ENCODE results near the gene PKP1.

PKP1 gene

DNA sequence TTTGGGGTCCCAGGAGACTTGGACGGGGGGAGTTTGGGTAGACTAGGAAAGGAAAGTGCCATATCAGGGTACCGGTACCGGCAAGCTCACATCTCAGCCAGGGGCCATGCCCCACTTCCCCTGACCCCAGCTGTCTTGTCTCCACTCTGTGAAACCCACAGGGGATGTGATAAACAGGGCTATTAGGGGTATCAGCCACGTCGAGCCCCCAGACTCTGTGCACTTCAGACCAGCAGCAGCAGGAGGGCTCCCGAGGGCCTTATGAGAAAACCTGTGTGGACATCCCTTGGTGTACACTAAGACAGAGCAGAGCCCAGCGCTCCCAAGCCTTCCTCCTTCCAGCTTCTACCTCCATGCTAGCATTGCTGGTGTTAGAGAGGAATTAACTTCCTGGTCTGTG is 47.9 kb downstream of the PKP1 start:
- DNase-seq: no peak

DNA sequence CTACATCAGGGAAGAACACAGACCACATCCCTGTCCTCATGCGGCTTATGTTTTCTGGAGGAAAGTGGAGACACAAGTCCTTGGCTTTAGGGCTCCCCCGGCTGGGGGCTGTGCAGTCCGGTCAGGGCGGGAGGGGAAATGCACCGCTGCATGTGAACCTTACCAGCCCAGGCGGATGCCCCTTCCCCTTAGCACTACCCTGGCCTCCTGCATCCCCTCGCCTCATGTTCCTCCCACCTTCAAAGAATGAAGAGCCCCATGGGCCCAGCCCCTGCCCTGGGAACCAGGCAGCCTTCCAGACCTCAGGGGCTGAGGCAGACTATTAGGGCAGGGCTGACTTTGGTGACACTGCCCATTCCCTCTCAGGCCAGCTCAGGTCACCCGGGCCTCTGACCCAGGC is 48.7 kb downstream of the PKP1 start:
- no peak for DNase-seq

DNA sequence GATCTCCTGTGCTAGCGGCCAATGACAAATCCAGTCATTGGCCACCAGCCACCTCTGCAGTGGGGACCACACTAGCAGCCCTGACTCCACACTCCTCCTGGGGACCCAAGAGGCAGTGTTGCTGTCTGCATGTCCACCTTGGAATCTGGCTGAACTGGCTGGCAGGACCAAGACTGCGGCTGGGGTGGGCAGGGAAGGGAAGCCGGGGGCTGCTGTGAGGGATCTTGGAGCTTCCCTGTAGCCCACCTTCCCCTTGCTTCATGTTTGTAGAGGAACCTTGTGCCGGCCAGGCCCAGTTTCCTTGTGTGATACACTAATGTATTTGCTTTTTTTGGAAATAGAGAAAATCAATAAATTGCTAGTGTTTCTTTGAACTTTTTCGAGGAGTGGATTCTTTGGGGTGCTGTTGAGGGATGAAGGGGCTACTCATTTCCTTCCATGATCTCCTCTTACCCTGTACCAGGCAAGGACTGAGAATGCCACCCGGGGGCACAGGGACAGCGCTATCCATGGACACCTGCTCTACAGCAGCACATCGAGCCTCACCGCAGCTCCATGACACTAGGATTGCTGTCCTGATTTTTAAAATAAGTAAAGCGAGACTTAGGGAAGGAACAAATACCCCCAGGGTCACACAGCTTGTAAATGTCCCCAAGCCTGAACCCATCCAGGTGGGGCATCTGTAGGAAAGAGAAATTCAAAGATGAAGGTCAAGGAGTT is 49.5 kb downstream of the PKP1 start:
- no peak for DNase-seq

DNA sequence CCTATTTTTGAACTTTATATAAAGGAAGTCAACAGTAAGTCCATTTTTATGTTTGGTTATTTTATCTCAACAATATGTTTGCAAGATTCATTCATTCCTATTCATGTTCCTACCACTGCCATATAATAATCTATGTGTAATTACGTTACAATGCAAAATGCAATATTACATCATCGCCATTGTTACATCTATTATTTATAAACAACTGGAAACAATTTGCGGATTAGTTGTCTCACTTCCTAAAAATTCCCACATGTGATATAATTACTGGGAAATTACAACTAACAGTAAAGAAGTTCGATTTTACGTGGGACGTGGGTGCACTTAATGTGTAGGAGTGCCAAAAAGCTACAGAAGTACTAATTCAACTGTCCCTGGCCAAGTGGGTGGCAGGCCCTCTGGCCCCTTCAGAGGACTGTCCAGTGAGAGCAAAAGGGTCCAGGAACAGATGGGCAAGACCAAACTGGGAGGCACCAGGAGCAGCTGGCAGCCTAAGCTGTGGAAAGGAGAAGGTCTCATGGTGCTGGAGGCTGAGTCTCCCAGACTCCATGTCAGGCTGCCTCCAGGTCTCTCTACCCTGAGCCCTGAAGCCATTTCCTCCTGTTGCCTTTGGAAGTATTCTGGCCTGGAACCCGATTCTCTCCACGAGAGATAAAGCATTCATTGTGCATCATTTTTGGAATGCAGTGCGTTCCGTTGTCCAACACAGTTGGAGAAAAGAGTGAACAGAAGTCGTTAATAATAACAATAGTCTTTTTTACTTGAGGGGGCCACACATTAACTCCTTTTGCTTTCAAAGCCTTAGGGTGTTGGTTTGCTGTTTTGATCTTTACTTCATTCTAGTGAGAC is 51.2 kb downstream of the PKP1 start:
- no peak for DNase-seq

DNA sequence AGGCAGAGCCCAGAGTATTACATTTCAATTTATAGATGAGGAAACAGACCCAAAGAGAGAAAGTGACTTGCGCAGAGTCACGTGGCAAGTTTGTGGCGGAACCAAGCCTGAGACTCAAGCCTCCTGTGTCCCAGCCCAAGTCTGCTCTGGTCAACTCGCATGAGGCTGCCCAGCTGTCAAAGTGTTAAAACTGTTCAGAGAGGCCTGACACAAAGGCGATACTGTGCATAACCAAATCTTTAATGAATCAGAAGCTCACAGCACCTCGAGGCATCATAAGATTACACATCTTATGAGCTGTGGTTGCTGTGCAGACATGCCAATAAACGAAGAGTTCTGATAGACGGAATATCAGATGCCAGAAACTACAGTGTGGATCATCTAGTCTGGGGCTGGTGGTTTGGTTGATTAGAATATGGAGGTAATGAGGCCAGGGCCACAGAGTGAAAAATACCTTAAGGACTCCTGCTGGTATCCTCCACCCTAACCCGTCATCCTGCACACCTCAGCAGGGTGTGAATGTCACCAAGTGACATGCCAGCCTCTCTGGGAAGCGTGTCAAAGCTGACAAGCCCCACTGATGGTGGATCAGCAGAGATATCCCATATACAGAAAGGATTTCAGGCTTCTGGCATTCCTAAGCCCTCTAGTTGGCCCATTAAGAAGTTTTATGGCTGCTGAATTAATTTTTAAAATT is 52.0 kb downstream of the PKP1 start:
- no peak for DNase-seq

DNA sequence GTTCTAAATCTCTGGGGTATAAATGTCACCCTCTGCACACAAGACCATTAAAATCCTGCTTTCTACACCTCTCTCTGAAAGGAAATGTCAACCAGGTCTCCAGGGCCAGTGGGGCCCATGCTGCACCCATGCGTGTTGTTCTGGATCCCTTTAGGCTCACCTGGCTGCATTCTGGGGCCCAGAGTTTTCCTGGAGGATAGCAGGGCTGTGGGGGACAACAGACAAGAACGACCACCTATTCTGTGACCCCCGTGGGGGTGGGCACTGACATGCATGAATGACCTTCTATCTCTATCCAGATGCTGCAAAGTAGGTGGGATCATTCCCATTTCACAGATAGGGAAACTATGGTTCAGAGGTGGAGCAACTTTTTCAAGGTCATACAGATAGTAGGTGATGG is 52.6 kb downstream of the PKP1 start:
- DNase-seq: no peak

DNA sequence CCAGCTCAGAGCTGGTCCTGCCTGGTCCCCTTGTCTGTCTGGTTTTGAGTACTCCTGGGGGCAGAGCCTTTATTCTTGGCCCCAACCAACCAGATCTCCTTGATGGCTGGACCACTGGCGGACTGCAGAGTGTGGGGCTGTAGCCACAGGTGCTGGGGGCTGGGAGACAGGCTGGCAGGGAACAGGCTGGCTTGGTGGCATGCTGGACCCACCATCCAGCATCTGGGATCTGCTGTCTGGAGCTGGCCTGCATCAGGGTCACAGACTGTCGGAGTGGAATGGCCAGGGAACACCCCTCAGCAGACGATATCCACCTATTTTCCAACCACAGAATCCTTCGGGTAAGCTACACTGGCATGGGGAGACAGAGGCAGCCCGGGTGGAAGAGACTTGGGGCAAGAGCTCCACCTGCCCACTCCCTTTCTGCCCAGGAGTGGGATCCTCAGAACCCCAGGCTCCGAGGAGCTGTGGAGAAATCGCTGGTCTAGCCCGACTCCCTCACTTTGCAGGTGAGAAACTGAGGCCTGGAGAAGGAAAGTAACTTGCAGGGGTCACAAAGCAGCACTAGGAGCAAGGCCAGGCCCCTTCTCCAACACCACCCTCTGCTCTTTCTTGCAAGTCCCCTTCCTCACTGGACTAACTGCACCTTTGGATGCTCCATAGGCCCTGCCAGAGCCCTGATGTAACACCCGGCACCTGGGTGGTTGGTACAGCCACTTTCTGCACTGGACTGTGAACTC is 53.6 kb downstream of the PKP1 start:
- DNase-seq: no peak

DNA sequence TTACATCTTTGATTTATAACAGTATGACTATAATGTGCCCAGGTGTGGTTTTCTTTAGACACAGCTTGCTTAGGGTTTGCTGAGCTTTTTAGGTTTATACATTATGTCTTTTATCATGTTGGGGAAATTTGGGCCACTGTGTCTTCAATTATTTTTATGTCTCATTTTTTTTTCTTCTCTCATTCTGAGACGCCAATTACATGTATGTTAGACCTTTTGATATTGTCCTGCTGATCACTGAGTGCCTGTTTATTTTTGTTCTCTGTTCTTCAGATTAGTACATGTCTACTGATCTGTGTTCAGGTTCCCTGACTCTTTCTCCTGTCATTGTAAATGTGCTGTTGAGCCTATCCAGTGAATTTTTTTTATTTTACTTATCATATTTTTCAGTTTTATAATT is 58.1 kb downstream of the PKP1 start:
- no peak for DNase-seq

DNA sequence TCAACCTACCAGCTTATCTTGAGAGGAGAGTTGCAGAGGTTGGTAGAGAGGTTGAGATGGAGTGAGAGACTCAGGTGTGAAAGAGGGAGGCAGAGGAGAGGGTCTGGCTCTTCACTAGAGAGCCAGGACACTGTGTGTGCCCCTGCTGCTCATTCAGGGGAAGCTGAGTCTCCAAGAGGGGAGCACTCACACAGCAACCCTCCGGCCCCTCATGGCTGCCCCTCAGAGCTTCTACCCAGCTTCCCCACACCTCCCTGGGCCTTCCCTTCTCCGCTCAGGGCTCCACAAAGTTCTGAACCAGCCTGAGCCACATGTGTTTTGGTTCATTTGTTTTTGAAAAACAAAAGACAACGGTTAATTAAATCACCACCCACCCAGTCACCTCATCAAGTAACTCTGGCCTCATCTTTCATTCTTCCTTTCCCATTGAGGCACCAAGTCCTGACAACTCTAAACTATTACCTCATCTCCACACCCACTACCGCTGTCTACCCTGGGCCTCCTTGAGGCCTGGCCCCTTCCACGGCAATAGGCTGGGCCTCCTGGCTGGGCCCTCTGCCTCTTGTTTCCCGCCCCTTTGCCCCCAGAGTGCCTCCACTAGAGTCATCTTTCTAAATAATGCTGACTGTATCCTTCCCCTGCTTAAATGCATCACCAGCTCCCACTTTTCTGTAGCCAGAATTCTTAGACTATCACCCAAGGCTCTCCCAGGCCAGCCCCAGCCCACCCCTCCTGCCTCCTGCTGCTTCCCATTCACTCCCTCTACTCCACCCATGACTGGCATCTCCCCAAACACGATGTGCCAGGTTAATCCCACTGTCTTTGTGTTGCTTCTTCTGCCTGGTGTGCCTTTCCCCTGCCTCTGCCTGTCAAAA is 61.1 kb downstream of the PKP1 start:
- DNase-seq: no peak

DNA sequence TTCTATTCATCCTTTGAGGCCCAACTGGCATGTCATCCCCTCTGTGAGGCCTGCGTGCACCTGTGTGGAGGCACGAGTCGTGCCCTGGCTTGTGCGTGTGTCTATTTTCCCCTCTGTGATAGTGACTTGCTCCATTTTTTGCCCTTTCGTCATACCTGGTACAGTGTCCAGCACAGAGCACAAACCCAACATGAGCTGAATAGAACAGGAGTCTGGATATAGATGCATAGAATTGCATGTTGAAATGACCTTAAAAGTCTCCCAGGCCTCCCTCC is 61.7 kb downstream of the PKP1 start:
- DNase-seq: no peak

DNA sequence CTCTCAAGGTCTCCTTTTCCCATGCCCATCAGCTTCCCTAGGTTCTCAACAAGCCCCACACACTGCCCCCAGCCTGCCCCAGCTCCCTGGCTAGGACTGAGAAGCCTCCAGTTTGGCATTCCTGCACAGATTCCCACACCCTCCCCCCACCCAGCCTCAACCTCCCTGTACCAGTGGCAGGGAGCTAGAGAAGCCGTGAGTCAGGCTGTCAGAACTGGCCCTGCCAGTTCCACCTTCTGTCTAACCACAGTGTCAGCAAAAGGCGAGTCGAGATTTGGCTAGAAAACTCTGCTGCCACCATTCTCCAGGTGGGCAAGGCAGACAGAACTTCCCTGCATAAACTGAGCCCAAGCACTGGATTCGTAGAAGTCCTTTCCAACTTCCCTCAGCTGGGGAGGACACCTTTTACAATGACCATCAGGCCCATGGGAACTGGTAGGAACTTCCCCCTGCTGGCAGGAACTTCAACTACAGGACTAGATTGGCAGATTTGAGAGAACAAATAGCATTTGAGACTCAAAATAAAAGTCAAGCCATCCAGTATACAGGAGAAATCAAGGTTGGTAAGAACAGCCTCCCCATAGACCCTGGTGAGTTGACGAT is 63.1 kb downstream of the PKP1 start:
- DNase-seq: no peak

DNA sequence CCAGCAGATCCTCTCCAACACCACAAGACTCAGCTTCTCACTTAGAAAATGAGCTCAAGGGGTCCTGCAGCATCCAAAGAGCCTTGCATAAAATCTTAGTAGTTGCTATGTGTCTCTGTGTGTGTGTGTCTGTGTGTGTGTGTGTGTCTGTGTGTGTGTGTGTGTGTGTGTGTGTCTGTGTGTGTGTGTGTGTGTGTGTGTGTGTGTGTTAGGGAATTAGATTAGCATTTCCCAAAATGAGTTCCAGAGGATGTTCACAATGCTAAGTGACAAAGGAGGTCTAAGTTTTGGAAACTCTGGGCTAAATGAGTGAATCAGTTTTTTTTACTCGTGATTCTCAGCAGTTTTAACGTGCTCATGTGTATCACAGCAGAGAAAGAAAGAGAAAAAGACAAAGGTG is 63.7 kb downstream of the PKP1 start:
- DNase-seq: no peak

DNA sequence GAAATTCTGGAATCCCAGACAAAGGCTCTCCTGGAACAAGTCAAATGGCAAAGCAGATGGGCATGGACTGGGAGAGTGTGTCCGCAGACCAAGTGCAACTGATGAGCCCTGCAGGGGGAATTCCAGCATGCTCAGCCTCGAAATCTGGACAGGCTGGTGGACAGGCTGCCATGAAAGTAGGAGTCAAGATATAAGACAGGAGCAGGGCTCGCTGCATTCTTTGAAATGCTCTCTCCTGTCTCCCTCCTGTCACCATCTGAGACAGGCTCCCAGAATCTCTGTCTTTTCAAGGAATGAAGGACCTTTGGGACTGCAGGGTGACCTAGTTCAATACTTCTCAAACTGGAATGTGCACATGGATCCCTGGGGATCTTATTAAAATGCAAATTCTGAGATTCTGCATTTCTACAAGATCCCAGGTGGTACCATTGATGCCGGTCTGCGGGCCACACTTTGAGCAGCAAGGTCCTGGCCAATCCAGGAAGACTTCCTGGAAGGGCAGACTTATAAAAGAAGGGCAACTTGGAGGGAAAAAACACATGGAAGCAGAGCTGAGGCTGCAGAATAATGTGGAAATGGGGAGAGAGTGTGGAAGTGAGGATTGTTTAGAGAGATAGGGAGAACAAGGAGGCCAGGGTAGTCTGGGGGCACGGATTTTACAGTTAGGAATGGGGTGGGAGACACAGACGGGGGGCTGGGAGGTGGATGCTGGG is 64.3 kb downstream of the PKP1 start:
- no peak for DNase-seq

DNA sequence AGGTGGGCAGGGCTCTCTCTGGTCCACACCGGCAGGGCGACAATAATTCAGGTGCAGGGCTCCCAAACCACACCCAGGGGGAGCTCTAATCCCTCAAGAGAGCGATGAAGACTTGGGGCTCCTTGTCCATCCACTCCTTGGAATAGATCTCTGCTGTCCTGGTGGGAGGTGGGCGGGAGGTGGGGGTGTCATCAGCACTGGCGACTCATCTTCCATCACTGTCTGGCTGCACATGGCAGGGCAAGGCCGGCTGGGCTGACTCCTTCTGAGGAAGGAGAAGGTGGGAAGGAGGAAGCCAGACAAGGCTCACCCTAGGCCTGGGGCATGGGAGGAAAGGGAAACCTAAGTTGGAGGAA is 64.9 kb downstream of the PKP1 start:
- DNase-seq: peak; percentile 2

DNA sequence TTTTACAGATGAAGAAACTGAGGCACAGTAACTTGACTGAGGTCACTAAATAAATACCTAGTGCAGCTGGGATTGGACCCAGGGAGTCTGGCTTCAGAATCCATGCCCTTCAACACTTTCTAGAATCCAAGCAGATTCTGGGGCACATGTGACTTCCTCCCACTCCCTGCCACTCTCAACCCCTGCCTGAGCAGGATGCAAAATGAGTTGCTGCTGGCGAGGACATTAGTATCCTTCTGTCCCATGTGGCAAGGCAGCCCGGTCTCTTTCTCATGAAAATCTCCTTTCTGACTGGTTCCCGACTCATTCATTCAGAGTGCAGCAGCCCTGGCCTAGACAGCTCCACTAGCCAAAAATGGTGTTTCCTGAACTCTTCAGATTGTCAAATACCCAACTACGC is 65.8 kb downstream of the PKP1 start:
- DNase-seq: no peak

DNA sequence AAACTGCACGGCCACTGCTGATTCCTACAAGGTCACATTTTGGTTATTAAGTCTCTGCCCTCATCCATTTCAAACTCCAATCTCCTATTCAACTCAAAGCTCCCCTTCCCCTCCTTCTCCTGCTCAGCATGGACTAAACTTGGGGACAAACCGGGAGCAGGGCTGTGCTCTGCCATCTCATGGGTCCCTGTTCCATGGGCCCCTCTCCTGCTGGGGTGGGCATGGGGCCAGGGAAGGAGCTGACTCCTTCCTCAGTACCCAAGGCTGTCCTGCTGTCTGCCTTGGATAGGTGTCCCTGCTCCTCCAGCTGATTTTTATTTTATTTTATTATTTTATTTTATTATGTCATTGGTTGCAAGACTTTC is 67.0 kb downstream of the PKP1 start:
- no peak for DNase-seq

DNA sequence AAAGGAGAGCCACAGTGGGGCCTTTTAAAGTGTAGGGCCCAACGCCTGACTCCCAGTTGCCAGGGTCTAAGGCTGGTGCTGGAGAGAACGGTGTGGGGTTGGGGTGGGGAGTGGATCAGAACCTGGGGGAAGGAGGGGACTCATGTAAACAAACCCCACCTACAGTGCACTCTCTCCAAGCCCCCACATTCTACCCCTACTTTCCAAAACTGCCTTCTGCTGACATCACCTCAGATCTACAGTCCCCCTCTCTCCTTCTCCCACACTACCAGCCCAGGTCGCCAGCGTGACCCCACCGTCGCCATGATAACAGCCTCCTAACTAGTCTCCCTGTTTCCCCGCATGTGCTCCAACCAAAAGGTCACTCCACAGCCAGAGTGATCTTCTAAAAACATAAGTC is 67.6 kb downstream of the PKP1 start:
- no peak for DNase-seq

DNA sequence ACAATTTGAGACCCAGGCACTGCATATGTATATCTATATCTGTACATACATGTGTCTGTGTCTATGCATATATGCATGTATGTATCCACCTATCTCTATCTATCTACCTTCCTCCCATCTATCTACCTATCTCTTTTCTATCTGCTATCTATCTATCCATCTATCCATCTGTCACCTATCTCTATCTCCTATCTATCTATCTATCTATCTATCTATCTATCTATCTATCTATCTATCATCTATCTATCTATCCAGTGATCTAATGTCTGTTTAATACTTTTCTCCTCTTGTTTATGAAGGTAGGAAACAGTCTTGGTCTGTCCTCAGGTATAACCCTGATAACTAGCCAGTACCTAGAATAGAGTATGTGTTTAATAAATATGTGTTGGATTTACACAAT is 68.3 kb downstream of the PKP1 start:
- DNase-seq: no peak

DNA sequence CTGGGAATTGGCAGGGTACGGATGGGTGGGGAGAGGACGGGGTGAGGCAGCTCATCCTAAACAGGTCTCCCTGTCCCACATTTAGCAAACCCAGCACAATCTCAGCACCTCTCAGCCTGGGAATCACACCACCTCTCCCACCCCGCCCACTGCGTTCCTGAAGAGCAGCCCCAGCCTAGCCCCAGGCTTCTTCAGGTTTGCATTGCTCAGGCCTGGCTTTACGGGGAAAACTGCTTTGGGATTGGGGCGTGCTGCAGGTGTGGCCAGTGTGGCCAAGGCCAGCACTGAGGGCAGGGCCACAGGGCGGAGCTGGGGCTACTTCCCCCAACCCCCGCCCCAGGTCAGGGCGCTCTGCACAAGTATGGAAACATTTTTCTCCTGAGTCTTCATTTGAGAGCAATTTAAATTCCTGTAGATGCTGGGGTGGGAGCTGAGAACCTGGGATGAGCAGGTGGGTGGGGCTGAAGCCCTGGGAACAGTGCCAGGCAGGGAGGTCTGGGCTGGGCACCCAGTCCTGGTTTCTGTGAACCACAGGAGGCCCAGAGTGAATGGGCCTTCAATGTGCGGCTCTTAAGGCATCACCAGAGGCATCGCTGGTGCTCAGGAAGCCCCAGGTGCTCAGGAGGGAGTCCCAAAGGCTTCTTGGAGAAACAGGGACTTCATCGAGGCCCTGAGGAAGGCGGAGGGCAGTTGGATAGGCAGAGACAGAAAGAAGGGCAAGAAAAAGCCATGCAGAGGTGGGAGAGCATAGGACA is 70.1 kb downstream of the PKP1 start:
- DNase-seq: no peak

DNA sequence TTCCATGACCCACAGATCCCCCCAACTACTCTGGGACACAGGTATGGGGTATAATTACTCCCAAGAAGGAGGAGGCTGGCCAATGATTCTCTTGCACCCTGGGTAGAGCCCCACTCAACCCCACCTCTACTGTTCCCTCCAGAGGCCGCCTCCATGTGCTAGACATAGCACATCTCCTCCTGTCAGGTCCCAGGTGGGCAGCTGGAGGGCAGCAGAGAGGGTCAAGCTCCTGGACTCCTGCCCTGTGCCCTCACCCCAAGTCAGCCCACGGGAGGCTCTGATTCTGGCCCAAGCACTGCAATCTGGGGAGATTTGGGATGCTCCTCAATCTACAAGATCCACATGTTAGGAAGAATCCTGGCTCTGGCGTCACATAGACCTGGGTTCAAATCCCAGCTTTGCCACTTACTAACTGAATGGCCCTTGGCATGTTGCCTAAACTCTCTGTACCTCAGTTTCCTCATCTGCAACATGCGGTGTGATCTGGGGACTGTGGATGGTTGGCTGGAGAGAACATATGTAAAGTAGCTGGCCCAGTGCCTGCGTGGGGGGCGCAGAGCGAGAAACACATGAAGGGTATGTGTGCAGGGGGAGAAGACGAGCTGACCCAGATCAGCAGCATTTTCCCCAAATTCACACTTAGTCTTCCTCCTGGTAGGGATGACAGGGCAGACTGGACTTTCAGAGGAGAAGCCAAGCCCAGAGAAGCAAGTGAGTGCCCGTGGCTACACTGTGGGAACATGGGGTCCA is 71.0 kb downstream of the PKP1 start:
- no peak for DNase-seq
